NCI-H2196 treated with DMSO at 0.1 percent for 48 hours (cell line): Measurements from ENCODE around the gene PLEKHM3.
A peak's percentile ranks its signal among the peaks of the same experiment; 100 is the strongest.
"Not testable (repeated sequence)": the region's sequence is repeated elsewhere in the genome, so short reads cannot be mapped to it uniquely, and the experiment has no call there.

Source experiments
- DNase-seq: peaks from one replicate; lab custom pipeline; 2025; ENCODE audit not compliant: unreplicated experiment; lab: John Stamatoyannopoulos, UW

The PLEKHM3 gene

DNA sequence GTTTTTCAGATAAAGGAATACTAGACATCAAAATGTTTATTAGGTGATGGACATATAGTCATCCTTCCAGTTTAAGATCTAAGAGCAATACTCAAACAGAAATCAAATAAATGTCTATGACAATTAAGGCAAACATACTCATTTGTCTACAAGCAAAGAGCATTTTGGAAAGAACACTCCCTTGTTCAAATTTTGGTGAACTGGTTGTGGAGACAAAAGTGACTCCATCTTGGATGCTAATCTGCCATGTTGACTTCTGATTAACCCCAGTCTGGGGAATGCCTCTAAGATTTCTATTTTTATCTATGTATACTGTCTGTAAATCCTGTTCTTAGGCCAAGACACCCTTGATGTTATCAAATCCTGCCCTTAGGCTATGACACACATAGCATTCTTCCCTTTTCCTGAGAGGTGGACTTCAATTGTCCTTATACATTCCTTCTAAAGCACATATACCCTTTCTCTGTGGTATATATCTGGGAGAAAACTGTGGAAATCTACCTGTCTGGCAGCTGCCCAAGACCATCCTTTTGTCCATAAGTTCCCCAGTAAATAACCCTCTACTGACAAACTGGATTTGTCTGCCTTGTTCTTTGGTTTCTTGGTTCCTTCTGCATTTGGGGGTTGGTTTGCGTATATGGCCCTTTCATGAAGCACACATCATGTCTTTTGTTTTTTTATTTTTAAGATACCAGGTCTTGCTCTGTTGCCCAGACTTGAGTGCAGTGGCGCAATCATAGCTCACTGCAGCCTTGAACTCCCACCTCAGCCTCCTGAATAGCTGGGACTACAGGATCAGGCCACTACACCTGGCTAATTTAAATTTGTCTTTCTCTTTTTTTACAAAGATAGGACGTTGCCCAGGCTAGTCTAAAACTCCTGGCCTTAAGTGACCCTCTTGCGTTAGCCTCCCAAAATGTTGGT is 12.5 kb upstream of the PLEKHM3 start:
- no peak for DNase-seq

DNA sequence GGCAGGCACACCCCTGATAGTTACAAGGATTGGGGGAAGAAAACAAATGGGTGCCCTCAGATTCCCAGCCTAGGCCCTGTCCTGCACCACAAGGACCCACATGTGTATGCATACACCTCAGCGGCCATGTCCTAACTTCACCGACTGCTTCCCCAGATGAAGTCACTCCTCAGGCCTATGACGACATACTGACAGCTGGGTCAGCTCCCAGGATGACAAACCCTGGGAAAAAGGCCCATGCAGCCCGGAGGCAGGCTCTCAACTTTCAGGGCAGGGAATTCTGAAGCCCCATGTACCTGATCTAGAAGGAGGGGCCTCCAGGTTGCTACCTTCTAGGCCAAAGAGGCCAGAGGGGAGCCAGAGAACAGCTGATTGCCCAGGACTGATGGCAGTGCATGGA is 11.0 kb upstream of the PLEKHM3 start:
- no peak for DNase-seq

DNA sequence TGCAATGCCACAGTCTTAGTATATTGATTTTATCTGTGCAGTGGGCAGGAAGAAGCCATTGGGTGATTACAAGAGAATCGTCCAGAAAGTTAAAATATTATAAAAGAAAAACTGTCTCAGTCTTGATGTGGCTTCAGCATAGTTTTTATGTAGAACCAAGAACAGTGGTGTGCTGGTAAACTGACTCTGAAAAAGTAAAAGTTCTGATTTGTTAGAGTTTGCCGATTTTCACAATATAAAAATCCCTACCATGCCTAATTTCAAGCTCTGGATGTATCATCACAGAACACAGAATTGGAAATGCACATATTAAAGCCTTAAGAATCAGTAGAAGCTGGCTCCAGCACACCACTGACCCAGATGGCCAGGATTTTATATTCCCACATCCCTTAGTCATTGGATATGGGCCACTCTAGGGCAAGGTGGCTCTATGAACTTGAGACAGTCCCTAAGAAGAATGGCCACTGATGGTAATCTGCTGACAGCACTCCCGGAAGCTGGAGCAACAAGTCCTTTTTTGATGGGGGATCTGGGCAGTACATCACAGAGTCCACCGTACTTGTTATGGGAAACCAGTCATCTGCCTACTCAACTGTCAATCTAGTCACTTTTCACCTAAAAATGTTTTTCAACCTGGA is 9.3 kb upstream of the PLEKHM3 start:
- DNase-seq, result no peak

DNA sequence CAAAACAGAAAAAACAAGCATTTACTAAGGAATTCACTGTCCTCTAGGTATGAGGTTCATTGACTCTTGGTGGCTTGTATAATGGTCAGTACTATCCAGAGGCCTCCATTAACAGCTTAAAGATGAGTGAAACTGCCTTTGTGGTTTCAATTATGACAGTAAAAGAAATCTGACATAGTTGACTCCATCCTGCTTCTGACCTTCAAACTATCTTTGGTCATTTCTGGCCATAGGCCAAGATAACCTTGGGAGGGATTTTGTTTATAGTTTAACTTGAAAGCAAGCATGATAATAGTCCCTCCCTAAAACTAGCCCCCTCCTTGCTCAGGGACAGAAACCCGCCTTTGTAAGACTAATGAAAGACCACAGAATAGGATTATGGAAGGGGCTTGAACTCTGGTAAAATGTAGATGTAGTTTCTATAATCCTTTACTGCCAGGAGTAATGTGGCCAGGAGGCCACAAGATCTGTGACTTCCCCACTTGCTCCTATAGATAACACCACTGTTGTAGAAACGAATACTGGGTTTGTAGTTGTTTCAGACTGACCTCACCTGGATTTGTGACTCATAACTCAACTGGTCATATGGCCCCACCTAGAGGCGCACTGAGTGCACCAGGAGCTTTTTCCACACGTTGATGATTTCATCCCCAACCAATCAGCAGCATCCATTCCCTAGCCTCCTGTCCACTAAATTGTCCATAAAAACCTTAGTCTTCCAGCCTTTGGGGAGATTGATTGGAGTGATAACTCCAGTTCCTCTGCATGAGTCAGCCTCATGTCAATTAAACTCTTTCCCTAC is 8.6 kb upstream of the PLEKHM3 start:
- DNase-seq, result no peak

DNA sequence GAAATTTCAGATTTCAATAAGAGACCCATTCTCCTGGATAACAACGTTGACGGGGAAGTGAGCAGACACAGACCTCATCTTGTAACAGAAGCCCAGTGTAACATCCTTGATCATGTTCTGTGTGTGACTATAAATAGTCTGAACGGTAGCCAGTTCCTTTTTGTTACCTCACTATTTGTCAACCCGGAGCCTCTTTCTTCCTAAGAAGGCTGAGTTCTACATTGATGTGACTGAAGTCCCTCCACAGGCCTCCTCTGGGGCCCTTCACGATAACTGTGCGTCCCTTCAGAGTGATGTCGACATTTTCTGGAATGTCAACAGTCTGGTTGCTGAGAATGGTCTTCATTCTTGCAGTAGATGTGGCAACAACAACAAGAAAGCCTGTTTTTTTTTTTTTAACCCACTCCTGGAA is 6.3 kb upstream of the PLEKHM3 start:
- no peak for DNase-seq

DNA sequence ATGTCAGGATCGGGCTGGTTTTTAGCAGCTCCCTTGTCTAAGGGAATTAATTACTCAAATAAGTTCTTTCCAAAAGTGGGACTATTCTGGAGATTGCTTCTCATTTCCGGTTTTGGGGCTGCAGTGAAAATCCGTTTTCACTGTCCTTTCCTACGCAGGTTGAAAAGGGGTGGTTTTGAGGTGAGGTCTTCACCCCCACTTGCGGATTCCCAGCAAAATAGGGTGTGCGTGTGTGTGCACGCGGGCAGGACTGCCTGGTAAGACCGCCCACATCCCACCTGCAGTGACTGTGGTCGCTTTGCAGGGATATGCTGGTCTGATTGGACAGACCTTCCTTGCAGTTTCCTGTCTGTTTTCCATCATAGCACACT is 472 bp upstream of the PLEKHM3 start:
- no peak for DNase-seq

DNA sequence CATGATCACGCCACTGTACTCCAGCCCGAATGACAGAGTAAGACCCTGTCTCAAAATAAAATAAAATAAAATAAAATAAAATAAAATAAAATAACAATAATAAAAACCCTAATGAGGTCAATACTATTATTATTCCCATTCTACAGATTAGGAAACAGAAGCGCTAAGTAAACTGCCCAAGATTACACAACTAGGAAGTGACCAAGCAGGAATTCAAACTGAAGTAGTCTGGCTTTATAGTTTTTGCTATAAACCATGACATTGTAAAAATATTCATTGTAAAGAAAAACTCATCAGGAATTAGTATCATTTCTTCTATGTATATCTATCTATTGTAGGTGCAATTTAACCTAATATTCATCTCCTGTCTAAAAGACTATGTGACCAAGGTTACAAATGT is 1.2 kb downstream of the PLEKHM3 start:
- DNase-seq, result no peak

DNA sequence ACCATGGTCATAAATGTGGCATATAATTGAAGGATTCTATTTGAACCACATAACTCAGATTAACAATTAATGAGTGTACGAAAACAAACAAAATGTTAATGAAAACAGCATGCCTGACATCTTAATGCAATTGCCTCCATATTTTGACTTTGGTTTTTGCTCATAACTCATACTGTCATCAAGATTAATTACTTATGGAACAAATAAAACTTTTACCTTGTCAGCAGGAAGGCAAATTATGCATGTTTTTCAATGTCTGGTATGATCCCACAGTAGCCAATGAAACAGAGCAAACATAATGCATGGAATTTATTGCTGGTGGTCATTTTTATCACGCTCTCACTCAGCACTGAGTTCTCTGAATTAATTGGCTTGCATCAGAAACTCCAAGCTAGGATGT is 5.1 kb downstream of the PLEKHM3 start:
- DNase-seq, result no peak

DNA sequence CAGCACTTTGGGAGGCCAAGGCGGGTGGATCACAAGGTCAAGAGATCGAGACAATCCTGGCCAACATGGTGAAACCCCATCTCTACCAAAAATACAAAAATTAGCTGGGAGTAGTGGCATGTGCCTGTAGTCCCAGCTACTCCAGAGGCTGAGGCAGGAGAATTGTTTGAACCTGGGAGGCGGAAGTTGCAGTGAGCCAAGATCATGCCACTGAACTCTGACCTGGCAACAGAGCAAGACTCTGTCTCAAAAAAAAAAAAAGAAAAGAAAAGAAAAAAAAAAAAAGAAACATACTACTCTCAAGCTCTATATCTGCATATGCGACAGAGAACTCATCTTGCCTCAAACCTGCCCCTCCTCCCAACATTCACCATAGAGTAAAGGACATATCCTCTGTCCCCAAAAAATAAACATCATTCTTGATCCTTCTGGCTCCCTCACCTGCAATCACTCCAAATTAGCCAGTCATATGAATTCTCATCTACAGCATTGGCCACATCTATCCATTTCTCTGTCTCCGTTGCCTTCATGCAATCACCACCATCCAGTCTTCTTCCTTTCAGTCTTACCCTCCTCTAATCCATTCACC is 7.1 kb downstream of the PLEKHM3 start:
- DNase-seq, result not testable (repeated sequence)

DNA sequence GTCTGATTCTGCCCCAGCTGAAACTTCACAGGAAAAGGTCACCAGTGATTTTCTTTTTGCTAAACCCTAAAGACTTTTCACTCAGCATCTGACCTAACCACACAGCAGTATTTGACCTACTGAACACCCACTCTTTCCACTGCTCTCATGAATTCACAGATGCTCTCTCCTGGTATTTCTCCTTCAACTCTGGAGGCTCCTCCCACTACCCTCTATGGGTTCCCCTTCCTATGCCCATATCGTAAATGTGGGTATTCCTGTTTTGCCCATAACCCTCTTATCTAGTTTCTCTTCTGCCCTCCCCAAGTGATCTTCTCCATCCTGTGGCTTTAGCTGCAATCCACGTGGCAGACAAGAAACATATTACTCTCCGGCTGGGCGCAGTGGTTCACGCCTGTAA is 7.6 kb downstream of the PLEKHM3 start:
- DNase-seq, result no peak

DNA sequence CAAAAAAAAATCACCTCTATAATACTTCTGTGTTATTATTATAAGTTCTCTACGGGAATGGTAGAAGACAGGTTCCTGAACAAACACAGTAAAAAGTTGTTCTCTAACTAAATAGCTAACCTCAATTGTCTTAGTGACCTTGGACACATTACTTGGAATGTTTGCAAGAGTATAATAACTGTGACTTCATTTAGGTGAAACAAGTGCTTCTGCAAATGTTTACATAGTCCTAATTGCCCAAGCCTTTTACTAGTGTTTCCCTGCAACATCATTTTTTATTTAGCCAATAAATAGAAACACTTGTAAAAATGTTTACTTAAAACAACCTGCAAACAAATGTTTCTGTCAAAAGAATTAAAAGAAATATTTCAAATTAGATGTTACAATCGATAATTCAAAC is 9.9 kb downstream of the PLEKHM3 start:
- no peak for DNase-seq

DNA sequence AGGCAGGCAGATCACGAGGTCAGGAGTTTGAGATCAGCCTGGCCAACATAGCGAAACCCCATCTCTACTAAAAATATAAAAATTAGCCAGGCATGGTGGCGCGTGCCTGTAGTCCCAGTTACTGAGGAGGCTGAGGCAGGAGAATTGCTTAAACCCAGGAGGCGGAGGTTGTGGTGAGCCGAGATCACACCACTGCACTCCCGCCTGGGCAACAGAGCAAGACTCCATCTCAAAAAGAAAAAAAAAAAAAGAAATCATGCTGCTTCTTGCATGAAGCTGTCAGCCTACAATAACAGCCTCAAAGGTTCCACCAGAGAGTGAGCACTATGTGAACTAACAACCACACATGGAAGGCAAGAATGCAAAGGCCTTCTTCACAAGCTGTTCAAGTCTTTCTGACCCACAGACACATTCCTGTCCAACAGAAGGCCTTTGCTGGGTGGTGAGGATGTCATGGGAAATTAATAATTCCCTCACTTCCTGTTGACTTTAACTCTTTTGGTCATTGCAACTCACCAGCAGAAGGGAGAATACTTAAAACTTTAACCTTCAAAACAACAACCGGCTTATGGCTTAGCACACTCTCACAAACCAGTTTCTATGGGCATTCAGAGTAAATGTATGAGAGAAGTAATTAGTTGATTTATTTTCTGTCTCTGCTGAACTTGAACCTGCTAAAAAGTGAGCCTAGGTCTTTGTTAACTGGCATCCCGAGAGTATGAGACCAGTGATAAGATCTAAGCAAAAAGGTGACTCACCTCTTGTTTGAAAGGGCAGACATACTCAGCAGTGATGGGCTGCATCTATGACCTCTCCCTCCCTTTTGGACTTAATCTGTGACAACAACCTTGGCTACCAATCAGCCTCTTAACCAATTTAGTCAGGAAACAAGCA is 11.8 kb downstream of the PLEKHM3 start:
- peak; percentile 14 for DNase-seq

DNA sequence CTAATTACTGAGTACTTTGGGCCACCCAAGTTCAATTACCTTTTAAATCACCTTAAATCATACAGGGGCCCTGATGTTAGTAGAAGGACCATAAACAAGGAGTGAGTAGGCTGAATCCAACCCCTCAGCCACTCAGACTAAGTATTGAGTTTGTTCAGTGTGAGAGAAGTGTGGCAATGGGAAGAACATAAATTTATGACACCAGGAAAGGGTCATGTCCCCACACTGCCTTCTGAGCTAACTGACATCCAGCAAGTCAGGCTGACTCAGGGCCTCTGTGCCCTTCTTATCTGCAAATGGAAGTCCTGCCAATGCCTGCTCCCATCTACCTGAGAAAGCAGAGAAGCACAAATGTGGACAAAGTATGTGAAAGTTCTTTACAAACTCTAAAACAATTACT is 12.9 kb downstream of the PLEKHM3 start:
- DNase-seq, result no peak

DNA sequence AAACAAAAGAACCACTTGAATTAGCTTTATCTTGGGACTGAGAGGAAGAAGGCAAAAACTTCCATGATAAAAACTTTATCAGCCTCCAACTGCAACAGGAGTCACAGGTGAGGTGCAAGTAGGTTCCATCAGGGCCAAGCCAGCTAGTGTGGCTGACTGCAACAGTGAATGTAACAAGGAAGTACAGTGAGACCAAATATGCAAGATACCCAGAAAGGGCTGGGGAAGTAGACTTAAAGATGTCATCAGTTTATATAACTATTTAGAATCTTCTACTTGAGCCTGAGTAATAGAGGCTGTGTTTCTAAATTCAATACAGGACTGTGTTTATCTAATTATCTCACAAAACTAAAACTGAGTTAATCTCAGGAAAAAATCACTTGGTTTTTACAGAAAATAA is 14.8 kb downstream of the PLEKHM3 start:
- DNase-seq, result no peak

DNA sequence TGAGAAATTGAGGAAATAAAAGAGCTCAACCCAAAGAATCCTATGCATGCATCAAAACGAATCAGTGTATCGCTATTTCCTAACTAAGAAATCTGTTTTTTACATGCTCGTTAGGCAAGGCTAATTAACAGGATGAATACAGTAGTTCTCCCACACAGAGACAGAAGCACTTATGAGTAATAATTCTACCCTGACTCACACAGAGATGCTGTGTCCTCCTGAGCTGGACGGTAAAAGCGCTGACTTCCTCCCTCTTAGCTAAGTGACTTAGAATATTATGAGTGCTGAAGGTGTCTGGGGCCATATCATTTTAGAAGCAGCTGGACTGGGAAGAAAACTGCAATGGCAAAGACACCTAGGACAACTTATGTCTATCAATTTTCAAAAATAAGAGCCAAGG is 18.5 kb downstream of the PLEKHM3 start:
- no peak for DNase-seq

DNA sequence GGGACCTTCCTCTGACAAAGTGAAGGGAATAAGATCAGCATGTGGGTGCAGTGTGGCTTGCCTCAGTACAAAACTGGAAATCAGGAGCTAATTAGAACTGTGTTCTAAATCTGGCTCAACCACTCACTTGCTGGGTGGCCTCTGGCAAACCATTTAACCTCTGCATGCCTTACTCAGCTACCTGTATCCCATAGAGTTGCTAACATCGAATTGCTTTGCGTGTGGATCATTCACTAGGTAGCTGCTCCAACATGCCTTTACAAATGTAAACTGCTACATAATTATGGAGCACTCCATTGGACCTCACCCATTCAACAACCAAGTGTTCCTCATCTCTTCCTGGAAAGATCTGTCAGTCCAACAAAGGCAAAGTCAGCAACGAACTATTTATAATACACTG is 19.0 kb downstream of the PLEKHM3 start:
- DNase-seq, result no peak

DNA sequence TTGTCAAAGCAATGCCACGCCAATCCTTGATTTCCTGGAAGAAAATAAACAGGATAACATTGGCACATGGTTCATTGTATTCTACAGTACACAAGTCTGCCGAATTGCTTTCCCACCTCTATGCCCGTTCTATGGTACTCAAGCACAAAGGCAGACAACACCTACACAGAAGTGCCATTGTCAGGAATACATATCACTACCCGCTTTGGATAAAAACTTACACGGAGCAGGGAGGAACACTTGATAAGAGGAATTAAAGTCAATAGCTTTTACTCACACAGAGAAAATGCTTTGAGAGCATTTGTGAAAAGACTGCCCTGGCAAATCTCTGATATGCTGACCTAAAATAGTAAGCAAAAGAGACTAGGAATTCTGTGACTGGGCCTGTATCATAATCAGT is 23.4 kb downstream of the PLEKHM3 start:
- DNase-seq, result no peak

DNA sequence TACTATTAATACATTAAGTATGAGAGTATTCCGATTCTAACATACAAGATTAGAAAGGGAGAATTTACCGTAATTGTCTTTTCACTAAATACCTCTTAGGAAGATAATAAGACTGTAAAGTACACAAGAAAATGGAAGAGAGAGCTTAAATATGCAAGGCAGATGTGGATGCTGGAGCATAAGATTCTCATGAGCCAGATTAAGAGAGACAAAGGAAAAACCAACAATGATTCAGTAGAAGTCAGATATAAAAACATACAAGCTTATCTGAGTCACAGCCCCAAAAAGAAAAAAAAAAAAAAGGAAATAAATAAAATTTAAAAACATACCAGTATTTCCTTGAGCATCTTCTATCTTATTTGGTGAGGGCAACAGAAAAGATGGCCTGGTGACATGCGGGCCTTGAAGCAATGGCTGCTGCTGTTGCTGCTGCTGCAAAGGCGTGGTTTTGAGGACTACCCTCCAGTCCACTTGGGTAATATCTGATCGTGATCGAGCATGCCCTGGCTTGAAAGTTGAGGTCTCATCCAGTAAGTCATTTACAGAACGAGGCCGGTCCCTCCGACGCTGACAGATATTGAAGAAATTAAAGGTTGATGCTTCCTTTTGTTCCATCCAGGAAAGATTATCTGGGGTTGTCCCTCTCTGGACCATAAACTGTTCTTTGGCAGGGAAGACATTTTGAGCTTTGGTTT is 24.5 kb downstream of the PLEKHM3 start:
- no peak for DNase-seq

DNA sequence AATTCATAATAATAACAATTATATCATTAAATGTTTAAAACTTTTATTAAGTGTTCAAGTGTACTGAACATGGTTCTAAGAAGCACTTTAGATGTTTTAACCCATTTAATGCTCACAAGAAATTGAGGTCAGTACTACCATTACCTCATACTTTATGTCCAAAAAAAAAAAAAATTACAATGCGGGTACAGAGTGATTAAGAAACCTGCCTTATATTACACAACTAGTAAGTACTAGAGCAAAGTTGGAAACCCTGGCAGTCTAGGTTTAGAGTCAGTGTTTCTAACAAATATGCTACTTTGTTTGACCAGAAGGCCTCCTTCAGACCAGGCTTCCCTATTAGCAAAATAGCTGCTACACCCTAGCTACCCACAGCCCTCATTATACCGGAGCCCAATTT is 28.5 kb downstream of the PLEKHM3 start:
- DNase-seq, result no peak

DNA sequence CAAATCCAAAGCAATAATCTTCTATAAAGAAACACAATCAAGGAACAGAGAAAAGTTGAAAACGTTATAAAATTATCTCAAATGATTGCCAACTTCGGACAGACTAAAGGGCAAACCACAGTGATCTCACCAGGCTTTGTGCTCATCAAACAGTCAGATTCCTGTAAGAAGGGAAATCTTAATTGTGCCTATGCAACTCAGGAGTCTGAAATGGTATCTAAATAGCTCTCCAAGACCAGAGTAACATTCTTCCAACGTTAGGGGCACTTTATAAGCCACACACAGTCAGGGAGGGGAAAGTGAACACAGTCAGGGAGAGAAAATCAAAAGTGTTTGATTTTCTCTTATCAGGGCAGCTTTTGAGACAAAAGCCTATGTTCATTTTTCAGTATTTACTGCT is 29.4 kb downstream of the PLEKHM3 start:
- no peak for DNase-seq
